Transverse colon (tissue), 4 donors: ENCODE results near the gene POU3F1. TPM values are rescaled to one million over a fixed set of nuclear protein-coding genes. Genes with fewer than 3 reads are reported as not detected.

Experiments used
- DNase-seq: peaks from one replicate; pipeline ENCODE4 v3.0.0-alpha.2; 2019
- H3K27ac ChIP-seq, 4 donors: fragments of 200-600 bp; sonication (generic); 2 replicates each; pipeline ENCODE4 v1.5.1; 2016 to 2018; ENCODE audit warnings: inconsistent platforms in 4 of 4
- H3K27me3 ChIP-seq: fragments of 200-600 bp; sonication (generic); 2 replicates; pipeline ENCODE4 v1.5.1; 2017; ENCODE audit warnings: inconsistent platforms
- H3K36me3 ChIP-seq, 4 donors: fragments of 200-600 bp; sonication (generic); 2 replicates each; pipeline ENCODE4 v1.5.1; 2017 to 2019; ENCODE audit warnings: inconsistent platforms in 4 of 4
- H3K4me1 ChIP-seq, 4 donors: fragments of 200-600 bp; sonication (generic); 2 replicates each; pipeline ENCODE4 v1.5.1; 2017 to 2020; ENCODE audit warnings: inconsistent platforms in 4 of 4
- H3K4me3 ChIP-seq, 4 donors: fragments of 200-600 bp; sonication (generic); 1 replicate in 1 of 4; 2 replicates in 3 of 4; pipeline versions ENCODE4 v1.5.1 to v1.6.1; 2017 to 2019; ENCODE audit warnings: inconsistent platforms in 4 of 4
- H3K9me3 ChIP-seq, 2 donors: fragments of 200-600 bp; sonication (generic); 2 replicates each; pipeline ENCODE4 v1.5.1; 2017 to 2019; ENCODE audit warnings: inconsistent platforms in 2 of 2
- EP300 ChIP-seq: sonication (generic); formaldehyde crosslinking; IDR thresholded peaks from one replicate; pipeline ENCODE4 v1.6.1; 2017; ENCODE audit warnings: antibody characterized with exemption, low read depth
- POLR2A ChIP-seq: fragments of 450-650 bp; IDR thresholded peaks from one replicate; pipeline ENCODE4 v1.6.1; 2016; ENCODE audit warnings: antibody characterized with exemption, mild to moderate bottlenecking, moderate library complexity
- POLR2AphosphoS5 ChIP-seq, 3 donors: sonication (generic); formaldehyde crosslinking; IDR thresholded peaks; one replicate each; pipeline ENCODE4 v1.6.1; 2016; ENCODE audit warnings: antibody characterized with exemption in 3 of 3
- WGBS, 2 donors: methylation state at CpG; one replicate each; pipeline ENCODE4 v1.1.5; 2018; ENCODE audit warnings: low coverage in 1 of 2; 5-methylcytosine and 5-hydroxymethylcytosine counted together
- in situ Hi-C, 4 donors: fragments of 200-750 bp; cut with MboI; loops; one replicate each; pipeline versions ENCODE4 v1.15.0 to v1.15.1; 2017; ENCODE audit warnings: low sequenced_read_pairs in 3 of 4, low pct_ligation_motif_present in 1 of 4, low pct_unique_long_range_greater_than_20kb in 1 of 4
- intact Hi-C: fragments of 100-400 bp; cut with DNase I; formaldehyde crosslinking; loops from one replicate; pipeline ENCODE4 v1.15.1; 2023; ENCODE audit warnings: low total_unique reads
- total RNA-seq, 4 donors: library from RNA; depleted of rRNA; stranded (reverse); fragments of >200 nt; gene quantifications; one replicate each; pipeline ENCODE4 v1.1.0, GENCODE V29; 2016
- TF ChIP-seq, protein P1 (sequence below), 5 experiments: fragments of 200-600 bp in 3 of 5; fragments of 450-650 bp in 2 of 5; sonication (generic) in 3 of 5; IDR thresholded peaks; 1 replicate in 2 of 5; 2 replicates in 3 of 5; pipeline ENCODE4 v1.5.1; 2016 to 2017; ENCODE audit warnings: antibody characterized with exemption in 5 of 5, inconsistent platforms in 3 of 5, mild to moderate bottlenecking in 2 of 5, moderate library complexity in 1 of 5

The POU3F1 gene
- total RNA-seq, 4 donors from 2014 or later = not detected

DNA sequence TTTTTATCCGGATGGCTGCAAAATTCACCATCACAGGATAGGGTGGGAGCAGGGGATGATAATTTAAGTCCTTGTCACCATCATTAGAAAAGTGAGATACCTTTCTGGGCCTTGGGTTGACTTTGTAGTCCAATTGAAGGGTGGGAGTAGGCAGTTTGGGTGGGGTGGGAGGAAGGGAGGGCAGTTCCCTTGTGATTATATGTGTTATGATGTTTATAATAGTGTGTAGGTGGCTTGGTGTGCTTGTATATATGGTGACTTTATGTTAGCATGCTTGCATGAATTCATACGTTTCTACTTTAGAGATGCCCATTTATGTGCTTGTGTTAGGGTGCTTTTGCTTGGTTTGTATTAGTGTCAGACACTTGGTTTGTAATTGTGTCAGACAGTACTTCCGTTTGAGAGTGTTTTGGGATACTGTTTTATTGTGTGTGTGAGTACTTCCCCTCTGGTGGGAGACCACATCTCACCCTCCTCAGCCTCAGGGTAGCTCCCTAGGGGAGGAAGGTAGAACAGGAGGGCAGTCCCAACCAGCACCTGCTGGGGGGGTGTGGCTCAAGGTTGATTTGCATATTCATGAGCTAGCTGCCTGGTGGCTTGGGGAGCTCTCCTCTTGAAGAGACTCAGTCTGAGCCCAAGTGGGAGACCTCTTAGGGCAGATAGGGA, 6.3 kb upstream of the POU3F1 start:
- no peak overlapping the region for H3K4me3 ChIP-seq
- H3K27me3 ChIP-seq = peaks cover 55% of the 10 kb centered on the region
- intact Hi-C loops (no loop called here), in situ Hi-C loops (loop anchor here in 1 of 4 donors (25.0 kb wide), 1 partner anchor 759 kb away; no protein-coding TSS in a partner anchor)
- no peaks in the 10 kb centered on the region for H3K36me3 ChIP-seq
- H3K4me1 ChIP-seq = peaks cover 0 to 2% (median under 1%) of the 10 kb centered on the region in 4 donors
- no peaks in the 10 kb centered on the region for H3K9me3 ChIP-seq
- no peak for DNase-seq
- 38 to 56% methylated on average over 2 to 3 of the region's 3 CpGs for WGBS, 2 donors
- H3K27ac ChIP-seq = no peak overlapping the region
- no peak for TF ChIP-seq POLR2A
- TF ChIP-seq, protein P1, sequence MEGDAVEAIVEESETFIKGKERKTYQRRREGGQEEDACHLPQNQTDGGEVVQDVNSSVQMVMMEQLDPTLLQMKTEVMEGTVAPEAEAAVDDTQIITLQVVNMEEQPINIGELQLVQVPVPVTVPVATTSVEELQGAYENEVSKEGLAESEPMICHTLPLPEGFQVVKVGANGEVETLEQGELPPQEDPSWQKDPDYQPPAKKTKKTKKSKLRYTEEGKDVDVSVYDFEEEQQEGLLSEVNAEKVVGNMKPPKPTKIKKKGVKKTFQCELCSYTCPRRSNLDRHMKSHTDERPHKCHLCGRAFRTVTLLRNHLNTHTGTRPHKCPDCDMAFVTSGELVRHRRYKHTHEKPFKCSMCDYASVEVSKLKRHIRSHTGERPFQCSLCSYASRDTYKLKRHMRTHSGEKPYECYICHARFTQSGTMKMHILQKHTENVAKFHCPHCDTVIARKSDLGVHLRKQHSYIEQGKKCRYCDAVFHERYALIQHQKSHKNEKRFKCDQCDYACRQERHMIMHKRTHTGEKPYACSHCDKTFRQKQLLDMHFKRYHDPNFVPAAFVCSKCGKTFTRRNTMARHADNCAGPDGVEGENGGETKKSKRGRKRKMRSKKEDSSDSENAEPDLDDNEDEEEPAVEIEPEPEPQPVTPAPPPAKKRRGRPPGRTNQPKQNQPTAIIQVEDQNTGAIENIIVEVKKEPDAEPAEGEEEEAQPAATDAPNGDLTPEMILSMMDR (IDR thresholded peaks at IDR 0.05) = no peak
- TF ChIP-seq EP300 = no peak
- no peak for TF ChIP-seq POLR2AphosphoS5 (IDR thresholded peaks at IDR 0.05)

DNA sequence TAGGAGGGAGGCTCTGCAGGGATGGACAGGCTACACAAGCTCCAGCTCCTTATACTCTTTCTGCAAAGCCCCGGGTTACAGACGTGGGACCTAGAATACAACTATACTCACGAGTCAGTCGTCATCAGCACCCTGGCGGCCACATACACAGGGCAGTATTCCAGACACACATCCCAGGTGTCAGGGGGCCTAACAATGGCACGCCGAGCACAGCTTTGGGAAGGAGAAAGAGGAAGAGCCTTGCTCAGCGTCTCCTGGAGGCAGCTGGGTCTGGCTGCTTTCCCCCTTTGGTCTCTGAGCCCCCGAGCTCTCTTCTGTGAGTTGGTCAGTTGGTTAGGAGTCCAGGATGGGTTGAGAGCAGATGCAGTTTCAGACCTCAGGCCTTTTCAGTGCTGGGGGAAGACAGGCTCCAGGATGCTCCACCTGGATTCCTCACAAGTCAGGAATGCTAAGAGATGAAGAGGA, 4.5 kb upstream of the POU3F1 start:
- Histone ChIP-seq H3K27ac (no peak overlapping the region), H3K36me3 (no peaks in the 10 kb centered on the region), H3K9me3 (no peaks in the 10 kb centered on the region), H3K27me3 (peaks cover 61% of the 10 kb centered on the region), H3K4me3 (no peak overlapping the region), H3K4me1 (peaks cover 5 to 12% (median 7%) of the 10 kb centered on the region in 4 donors)
- TF ChIP-seq POLR2AphosphoS5 (IDR thresholded peaks at IDR 0.05) = no peak
- no peak for TF ChIP-seq POLR2A
- TF ChIP-seq EP300 = no peak
- TF ChIP-seq, protein P1 (IDR thresholded peaks at IDR 0.05) = no peak
- 60% methylated on average over 9 of the region's 9 CpGs; no CpG with 5 or more reads in 1 of the 2 donors for WGBS, 2 donors
- in situ Hi-C loops (loop anchor here in 1 of 4 donors (25.0 kb wide), 1 partner anchor 761 kb away; no protein-coding TSS in a partner anchor), intact Hi-C loops (no loop called here)
- no peak for DNase-seq

GRCh38 chr1:38050397-38051078, 3.9 kb upstream of the POU3F1 start:
- no peak for DNase-seq
- H3K27me3 ChIP-seq = peaks cover 63% of the 10 kb centered on the region
- TF ChIP-seq POLR2A (no peak), POLR2AphosphoS5 (IDR thresholded peaks at IDR 0.05) (no peak), EP300 (no peak)
- TF ChIP-seq, protein P1 (IDR thresholded peaks at IDR 0.05) = no peak
- H3K4me3 ChIP-seq = no peak overlapping the region
- intact Hi-C loops (no loop called here), in situ Hi-C loops (loop anchor here in 1 of 4 donors (25.0 kb wide), 1 partner anchor 762 kb away; no protein-coding TSS in a partner anchor)
- no peaks in the 10 kb centered on the region for H3K9me3 ChIP-seq
- 71 to 80% methylated on average over 6 to 12 of the region's 13 CpGs for WGBS, 2 donors
- no peak overlapping the region for H3K27ac ChIP-seq
- no peaks in the 10 kb centered on the region for H3K36me3 ChIP-seq
- peaks cover 5 to 15% (median 10%) of the 10 kb centered on the region in 4 donors for H3K4me1 ChIP-seq

- no peak for TF ChIP-seq POLR2AphosphoS5 (IDR thresholded peaks at IDR 0.05)
- TF ChIP-seq EP300 = no peak
- TF ChIP-seq POLR2A = no peak
- TF ChIP-seq, protein P1 (IDR thresholded peaks at IDR 0.05) = no peak
- Histone ChIP-seq H3K27me3 (peaks cover 71% of the 10 kb centered on the region), H3K4me1 (peaks cover 14 to 26% (median 22%) of the 10 kb centered on the region in 4 donors), H3K4me3 (peak overlapping the region; percentile 27 to 66 (median 46)), H3K27ac (peak overlapping the region; percentile 29 to 68 (median 46)), H3K36me3 (no peaks in the 10 kb centered on the region), H3K9me3 (no peaks in the 10 kb centered on the region)
- intact Hi-C loops (no loop called here), in situ Hi-C loops (loop anchor here in 1 of 4 donors (25.0 kb wide), 1 partner anchor 790 kb away; no protein-coding TSS in a partner anchor)
- WGBS, 2 donors = 23% methylated on average over 34 of the region's 34 CpGs; no CpG with 5 or more reads in 1 of the 2 donors
- DNase-seq = no peak
These were observed 1.1 kb upstream of the POU3F1 start for GRCh38 chr1:38047603-38048141.
